Skin epidermis (tissue), 12 donors: Measurements from ENCODE around the gene SIL1.
"Not testable (repeated sequence)": the region's sequence is repeated elsewhere in the genome, so short reads cannot be mapped to it uniquely, and the experiment has no call there.

ENCODE experiments used
- H3K27ac ChIP-seq, 21 experiments: fragments of 200-600 bp; sonication (generic) in 11 of 21; one replicate each; pipeline ENCODE4 v1.5.0; 2020; ENCODE audit warnings: mild to moderate bottlenecking in 3 of 21, inconsistent platforms in 2 of 21, moderate library complexity in 2 of 21
- H3K4me3 ChIP-seq, 7 experiments: fragments of 200-600 bp; sonication (generic) in 2 of 7; one replicate each; pipeline ENCODE4 v1.5.0; 2020; ENCODE audit warnings: inconsistent platforms in 2 of 7, mild to moderate bottlenecking in 2 of 7, moderate library complexity in 1 of 7

SIL1 gene

DNA sequence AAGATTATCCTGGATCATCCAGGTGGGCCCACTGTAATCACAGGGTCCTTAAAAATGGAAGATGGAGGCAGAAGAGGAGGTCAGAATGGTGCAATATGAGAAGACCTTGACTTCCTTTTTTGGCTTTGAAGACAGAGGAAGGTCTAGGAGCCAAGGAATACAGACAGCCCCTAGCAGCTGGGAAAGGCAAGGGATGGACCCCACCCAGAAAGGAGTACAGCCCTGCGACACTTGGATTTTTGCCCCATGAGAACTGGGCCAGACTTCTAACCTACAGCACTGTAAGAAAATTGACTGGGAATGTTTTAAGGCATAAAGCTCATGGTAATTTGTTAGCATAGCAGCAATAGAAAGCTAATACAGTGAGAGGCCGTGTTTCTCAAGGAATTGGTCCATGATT, 256.1 kb downstream of the SIL1 start:
- H3K4me3 ChIP-seq = no peak overlapping the region
- H3K27ac ChIP-seq = no peak overlapping the region

DNA sequence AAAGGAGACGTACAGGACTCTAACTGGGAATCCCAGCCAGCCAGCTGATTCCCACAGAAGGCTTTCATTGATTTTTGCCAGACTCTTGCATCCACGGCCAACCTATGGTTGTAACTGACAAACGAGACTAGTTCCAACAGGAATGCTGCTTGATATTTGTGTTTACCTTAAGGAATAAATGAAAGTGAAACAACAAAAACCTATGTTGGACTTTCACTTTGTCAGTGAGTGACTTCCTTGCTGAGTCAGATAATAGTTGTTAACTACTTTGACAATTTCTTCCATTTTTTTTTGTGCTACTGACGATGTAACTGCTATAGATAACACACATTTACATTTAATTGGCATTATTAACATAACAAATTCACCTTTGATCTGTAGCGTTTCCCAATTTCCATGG, 259.6 kb downstream of the SIL1 start:
- Histone ChIP-seq H3K27ac (no peak overlapping the region), H3K4me3 (no peak overlapping the region)

DNA sequence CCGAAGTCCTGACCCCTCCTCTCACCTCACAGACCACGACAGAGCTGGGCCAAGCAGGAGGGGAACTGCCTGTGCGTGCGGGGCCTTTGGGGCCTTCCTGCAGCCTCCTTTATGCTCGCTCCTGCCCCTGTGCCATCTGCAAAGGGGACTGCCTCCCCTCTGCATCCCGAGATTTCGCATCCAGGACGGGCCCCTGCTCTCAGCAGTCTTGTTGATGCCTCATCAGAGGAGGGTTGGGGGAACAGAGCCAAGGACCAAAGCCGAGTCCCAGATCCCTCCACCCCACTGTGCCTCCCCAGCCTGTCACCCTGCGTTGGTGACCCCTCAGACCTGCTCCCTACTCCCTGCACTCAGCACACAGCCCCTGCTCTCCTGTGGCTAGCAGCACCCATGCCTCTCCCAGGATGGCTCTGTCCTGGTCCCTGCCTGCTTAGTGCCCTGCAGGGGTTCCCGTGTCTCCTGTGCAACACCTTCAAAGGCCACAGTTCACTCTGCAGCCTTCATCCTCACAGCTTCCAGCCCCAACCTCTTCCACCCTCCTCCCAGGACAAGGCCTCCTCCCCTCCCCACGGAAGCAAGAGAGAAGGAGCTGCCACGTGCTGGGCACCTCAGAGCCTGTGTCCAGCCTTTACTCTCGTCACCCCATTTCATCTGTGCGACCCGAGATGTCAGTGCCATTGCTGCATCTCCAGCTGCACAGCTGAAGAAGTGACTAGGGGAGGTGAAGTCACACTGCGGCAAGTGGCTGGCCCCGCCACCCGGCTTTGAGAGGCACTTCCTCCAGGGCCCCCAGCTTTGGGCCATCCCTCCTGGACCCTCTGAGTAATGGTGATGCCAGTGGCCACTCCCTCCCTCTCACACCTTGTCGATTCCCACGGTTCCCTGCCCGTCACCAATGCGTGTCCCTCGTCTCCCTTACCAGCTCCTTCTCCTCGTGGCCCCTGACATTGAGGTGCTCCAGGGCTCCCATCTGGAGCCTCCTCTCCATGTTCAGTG, 260.5 kb downstream of the SIL1 start:
- Histone ChIP-seq H3K4me3 (no peak overlapping the region), H3K27ac (peak overlapping the region in 1 of 21 experiments; percentile 29)

DNA sequence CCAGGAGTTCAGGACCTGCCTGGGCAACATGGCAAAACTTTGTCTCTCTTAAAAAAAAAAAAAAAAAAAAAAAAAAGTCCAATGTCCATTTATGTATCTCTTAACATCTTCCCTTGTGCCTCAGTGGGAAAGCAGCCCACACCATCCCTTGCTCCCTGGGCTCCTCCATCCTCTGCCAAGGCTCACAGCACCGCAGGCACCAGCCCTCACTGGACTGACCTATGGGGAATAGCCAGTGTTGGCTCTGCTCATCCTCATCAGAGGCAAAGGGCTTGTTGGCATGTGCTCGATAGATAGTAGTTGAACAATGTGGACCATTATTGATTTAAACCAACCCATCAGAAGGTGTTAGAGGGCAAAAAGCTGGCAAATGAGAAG, 261.2 kb downstream of the SIL1 start:
- Histone ChIP-seq H3K27ac (peak overlapping the region in 1 of 21 experiments; percentile 29), H3K4me3 (no peak overlapping the region)

DNA sequence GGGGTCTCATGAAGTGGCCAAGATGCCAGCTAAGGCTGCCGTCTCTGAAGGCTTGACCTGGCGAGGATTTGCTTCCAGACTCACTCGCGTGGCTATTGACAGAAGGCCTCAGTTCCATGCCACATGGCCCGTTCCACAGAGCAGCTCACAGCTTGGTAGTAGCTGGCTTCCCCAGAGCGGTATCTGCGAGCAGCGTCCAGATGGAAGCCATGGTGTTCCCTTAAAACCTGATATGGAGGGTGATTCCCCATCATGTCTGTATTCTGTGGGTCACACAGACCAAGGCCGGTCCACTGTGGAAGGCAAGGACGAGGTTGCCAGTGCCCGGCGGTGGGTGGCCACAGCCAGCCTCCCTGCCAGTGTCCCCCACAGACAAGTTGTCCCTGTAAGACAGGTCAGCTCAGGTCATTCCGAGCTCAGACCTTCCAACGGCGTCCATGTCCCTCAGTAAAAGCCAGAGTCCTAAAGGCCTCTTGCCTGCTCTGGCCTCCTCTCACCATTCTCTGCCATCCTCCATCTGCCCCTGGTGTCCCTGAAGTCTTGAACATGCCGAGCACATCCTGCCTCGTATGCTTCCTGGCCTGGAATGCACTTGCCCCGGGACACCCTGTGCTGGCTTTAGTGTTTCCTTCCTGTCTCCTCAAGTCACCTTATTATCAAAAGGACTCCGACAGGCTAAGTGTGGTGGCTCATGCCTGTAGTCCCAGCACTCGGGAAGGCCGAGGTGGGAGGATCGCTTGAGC, 261.8 kb downstream of the SIL1 start:
- Histone ChIP-seq H3K4me3 (no peak overlapping the region), H3K27ac (no peak overlapping the region)

DNA sequence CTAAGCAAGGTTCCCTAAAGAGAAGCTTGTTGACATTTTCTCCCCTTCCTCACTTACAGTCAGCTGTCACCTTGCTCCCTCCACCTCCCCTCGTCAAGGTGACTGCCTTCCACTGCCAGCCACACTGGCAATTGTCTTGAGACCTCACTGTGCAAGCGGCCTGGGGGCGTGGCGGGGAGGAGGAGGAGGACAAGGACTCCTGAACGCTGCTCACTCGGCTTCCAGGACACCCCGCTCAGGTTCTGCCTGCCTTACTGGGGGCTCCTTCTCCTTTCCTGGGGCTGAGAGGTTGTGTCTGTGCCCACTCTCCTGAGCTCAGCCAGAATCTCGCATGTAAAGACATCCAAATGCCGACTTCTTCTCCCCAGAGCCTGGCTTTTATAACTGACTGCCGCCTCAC, 262.7 kb downstream of the SIL1 start:
- H3K27ac ChIP-seq = no peak overlapping the region
- H3K4me3 ChIP-seq = no peak overlapping the region

DNA sequence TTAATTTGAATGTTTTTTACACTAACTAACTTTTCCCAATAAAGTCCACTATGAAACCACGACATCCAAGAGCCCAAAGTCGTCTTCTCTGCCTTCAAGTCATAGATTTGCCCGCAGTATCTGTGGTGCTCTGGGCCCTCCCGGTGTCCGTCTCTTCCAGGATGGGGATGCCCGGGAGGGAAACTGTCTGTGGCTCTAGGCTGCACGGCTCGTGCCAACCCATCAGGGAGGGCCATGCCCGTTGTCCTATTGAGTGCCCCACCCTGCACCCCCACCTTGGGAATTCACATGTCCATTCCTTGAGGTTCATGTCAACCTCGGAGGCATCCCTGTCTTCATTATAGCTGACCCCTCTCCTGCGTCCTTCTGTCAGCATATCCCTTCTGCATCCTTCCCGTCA, 263.2 kb downstream of the SIL1 start:
- no peak overlapping the region for H3K27ac ChIP-seq

DNA sequence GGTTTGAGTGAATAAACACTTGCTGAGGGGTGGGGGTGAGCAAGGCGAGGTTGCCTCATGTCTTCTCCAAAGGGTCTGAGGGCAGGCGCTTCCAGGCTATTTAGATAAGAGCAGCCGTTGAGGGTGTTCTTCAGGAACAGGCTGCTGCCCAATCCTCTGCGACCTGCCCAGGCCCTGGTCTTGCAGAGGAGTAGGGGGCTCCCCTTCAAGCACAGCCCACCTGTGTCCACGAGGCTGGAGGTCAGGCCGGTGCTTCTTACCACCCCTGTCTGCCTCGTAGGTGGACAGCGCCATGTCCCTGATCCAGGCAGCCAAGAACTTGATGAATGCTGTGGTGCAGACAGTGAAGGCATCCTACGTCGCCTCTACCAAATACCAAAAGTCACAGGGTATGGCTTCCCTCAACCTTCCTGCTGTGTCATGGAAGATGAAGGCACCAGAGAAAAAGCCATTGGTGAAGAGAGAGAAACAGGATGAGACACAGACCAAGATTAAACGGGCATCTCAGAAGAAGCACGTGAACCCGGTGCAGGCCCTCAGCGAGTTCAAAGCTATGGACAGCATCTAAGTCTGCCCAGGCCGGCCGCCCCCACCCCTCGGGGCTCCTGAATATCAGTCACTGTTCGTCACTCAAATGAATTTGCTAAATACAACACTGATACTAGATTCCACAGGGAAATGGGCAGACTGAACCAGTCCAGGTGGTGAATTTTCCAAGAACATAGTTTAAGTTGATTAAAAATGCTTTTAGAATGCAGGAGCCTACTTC, 264.5 kb downstream of the SIL1 start:
- no peak overlapping the region for H3K4me3 ChIP-seq
- H3K27ac ChIP-seq = no peak overlapping the region

More for the DNA sequence above, 263.2 kb downstream of the SIL1 start:
- H3K4me3 ChIP-seq = no peak overlapping the region

DNA sequence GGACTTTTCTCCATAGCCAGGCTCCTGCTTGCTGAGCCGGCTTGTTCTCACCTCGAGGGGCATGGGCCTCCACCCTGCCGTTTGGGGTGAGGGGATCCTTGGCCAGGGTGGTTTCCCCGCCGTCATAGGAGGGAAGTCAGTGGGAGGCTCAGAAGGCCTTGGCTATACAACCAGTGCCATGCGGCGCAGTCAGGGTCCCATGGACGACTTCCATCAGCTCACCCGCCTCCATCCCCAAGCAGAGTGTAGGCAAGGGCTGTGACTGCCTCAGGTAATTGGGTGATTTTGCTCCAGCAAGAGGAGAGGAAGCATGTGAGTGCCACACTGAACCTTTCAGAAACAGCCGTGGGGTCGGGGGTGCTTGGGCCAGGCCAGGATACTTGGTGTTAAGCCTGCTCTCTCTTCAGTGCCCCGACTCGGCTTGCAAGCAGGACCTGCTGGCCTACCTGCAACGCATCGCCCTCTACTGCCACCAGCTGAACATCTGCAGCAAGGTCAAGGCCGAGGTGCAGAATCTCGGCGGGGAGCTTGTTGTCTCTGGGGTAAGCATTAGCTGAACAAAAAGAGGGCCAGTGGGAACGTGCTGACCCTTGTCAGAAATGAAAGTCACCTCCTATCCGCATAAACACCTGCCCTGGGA, 265.9 kb downstream of the SIL1 start:
- no peak overlapping the region for H3K27ac ChIP-seq

DNA sequence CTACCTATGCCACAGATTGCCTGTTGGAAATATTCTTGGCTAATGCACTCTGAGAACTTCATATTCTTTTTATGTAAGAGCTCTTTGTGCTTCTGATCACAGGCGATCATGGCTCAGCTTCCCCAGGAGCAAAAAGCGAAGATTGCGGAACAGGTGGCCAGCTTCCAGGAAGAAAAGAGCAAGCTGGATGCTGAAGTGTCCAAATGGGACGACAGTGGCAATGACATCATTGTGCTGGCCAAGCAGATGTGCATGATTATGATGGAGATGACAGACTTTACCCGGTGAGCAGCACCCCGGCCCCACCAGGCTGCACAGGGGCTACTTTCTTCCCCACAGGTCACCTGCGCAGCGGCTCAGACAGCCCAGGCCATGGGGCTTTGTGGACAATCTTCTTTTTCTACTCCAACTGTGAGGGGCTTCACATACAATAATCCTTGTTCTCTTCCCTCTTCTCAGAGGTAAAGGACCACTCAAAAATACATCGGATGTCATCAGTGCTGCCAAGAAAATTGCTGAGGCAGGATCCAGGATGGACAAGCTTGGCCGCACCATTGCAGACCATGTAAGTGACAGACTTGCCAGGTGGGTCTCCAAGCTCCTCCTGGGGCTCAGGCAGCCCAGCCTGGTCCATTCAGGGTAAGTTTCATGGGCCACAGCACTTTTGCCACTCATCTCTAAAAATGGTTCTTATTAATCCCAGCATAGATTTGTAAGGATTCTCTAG, 267.6 kb downstream of the SIL1 start:
- no peak overlapping the region for H3K4me3 ChIP-seq
- peak overlapping the region in 1 of 21 experiments; percentile 2 for H3K27ac ChIP-seq

More for the DNA sequence above, 265.9 kb downstream of the SIL1 start:
- no peak overlapping the region for H3K4me3 ChIP-seq

DNA sequence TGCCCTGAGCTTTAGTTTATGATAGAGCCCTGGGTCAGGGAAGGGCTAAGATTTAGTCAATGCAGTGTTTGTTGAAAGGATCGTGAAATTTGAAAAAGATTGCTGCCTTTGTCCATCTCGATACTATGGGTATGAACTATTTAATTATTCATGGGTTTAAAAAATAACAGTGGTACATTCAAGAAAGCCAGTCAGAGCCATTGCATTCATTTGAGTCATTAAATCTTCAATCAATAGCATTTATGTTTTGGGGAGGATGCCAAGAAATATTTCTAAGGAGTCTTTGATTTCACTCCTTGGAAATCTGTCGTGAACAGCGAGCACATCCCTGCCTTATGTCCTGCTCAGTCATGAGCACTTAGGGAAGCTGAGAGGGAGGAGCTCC, 268.6 kb downstream of the SIL1 start:
- Histone ChIP-seq H3K27ac (peak overlapping the region in 1 of 21 experiments; percentile 16), H3K4me3 (no peak overlapping the region)

DNA sequence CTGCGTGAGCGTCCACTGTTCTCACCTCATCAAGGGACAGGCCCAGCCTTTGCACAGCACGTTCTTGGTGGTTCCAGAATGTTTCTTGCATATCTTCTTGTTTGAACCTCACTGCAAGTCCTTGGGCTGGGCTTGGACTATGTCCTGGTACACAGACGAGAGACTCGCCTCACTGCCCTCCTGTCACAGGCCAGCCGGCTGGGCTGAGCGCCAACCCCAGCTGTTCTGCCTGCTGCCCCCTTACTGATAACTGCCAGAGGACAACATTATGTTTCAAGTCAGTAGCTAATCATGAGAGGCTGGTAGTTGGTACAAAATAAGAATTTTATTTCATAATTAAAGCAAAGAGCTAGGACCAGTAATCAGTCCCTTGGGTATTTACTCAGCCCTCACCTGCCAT, 270.2 kb downstream of the SIL1 start:
- H3K4me3 ChIP-seq = no peak overlapping the region
- no peak overlapping the region for H3K27ac ChIP-seq

DNA sequence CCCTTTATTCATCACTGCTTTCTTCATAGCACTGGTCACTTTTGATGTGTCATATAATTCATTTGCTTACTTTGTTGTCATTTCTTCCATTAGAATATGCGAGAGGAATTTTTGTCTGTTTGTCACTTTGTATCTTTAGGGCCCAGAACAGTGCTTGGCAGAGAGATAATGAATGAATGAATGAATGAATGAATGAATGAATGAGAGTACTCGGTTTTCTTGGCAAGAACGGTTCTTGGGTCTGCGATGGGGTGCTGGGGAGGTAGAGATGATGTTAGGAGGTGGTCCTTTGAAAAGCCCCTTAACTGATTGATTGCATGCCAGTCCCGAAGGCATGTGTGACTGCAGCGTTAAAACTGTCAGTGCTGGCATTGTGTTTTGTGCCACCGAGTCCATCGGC, 270.6 kb downstream of the SIL1 start:
- Histone ChIP-seq H3K27ac (no peak overlapping the region), H3K4me3 (no peak overlapping the region)

DNA sequence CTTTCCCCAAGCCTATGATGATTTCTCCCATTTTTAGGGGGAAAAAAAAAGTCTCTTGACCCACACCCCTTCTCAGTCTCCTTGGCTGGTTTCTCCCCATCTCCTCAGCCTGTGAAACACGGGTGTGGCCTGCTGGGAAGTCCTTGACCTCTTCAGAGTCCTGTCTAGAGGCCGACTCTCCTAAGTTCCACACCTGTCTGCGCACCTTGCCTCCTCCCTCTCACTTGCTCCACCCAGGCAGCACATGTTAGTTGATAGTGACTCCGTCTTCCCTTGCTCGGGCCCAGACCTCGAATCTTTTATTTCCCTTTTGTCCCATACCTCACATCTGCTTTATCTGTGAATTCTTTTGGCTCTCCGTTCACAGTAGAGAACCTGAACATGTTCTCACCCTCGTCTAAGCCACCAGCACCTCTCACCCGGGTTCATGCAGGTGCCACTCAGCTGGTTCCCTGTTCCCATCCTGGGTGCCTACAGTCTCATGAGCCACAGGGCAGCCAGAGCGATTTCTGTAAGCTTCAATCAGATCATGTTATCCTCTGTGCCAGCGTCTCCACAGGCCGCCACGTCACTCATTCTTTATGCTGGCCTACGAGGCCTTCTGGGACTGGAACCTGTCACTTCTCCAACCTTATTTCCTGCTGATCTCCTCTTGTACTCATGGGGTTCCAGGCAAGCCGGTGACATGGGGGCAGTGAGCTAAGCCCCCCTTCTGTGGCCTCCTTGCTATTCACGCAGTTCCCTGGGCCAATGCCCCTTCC, 271.3 kb downstream of the SIL1 start:
- no peak overlapping the region for H3K27ac ChIP-seq
- H3K4me3 ChIP-seq = no peak overlapping the region

DNA sequence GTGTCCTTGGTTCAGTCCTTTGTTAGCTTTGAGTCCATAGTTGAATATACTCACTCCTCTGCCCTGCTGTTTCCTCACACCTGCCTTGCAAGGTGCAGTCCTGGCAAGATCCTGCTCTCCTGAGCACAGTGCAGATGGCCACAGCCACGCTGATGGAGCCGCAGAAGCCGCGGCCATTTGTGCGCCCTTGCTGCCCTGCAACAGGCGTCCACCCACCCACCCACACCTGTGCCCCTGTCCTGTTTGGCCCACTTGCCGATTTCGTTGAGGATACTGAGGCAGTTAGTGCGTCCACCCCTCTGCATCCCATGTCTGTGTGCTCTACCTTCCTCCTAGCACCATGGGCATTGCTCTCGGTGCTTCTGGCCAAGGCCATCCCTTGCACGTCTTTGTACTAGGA, 271.9 kb downstream of the SIL1 start:
- Histone ChIP-seq H3K27ac (no peak overlapping the region), H3K4me3 (no peak overlapping the region)

DNA sequence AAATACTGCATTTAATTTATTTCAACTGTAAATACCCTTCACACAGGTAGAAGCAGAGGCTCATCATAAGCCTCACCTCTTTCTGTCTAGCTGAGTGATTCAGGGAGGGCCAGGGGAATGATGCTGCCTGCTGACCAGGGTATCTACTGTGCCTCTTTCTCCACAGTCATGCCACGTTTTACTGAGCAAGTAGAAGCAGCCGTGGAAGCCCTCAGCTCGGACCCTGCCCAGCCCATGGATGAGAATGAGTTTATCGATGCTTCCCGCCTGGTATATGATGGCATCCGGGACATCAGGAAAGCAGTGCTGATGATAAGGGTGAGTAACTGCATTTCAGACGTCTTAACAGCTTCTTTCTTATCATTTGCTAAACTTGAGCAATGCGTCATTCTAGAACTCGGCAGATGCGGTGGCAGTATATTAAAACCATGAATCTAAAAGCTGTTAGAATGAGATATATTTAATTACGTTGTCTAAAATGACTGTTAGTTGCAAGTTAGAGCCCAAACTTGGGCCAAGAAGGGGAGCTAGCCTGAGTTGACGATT, 273.0 kb downstream of the SIL1 start:
- H3K4me3 ChIP-seq = no peak overlapping the region

DNA sequence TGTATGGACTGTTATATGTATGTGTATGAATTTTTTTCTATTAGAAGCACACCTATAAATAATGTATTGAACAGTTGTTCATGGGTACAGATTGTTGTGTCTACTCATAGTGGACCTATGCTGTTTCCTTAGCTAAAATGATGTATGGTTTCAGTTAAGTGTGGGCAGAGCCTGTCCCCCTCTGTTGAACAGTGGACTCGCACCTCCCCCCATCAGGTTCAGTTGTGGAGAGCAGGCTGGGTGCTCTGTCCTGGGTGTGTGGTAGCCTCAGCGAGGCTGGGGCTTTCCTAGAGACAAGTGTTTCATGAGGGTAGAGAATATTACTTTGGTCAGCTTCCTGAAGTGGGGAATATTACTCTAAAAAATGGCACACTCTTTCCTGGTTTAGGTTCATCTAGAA, 275.7 kb downstream of the SIL1 start:
- H3K27ac ChIP-seq = no peak overlapping the region
- H3K4me3 ChIP-seq = no peak overlapping the region

More for the DNA sequence above, 273.0 kb downstream of the SIL1 start:
- H3K27ac ChIP-seq = no peak overlapping the region

DNA sequence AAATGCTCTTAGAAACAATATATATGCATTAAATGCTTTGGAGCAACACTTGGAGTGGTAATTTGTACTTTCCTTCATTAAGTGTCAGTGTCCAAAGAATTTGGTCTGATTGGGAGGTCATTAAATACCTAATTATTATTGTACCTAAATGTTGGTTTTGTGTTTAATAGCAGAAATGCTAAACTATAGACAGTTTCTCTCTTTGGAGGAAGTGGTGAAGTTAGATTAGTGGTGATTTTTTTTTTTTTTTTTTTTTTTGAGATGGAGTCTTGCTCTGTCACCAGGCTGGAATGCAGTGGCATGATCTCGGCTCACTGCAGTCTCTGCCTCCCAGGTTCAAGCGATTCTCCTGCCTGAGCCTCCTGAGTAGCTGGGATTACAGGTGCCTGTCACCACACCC, 276.8 kb downstream of the SIL1 start:
- not testable (repeated sequence) for H3K4me3 ChIP-seq, H3K27ac ChIP-seq
